Measurements from ENCODE around the gene PSMG2. TPM values are rescaled to one million over a fixed set of nuclear protein-coding genes. Genes with fewer than 3 reads are reported as not detected.

PSMG2 gene
- total and polyA plus RNA-seq, 2 of the 13 experiments (the other 11 are each of a cell fraction or from before 2014, with no cell fraction given): 53.4 to 94.8 TPM

DNA sequence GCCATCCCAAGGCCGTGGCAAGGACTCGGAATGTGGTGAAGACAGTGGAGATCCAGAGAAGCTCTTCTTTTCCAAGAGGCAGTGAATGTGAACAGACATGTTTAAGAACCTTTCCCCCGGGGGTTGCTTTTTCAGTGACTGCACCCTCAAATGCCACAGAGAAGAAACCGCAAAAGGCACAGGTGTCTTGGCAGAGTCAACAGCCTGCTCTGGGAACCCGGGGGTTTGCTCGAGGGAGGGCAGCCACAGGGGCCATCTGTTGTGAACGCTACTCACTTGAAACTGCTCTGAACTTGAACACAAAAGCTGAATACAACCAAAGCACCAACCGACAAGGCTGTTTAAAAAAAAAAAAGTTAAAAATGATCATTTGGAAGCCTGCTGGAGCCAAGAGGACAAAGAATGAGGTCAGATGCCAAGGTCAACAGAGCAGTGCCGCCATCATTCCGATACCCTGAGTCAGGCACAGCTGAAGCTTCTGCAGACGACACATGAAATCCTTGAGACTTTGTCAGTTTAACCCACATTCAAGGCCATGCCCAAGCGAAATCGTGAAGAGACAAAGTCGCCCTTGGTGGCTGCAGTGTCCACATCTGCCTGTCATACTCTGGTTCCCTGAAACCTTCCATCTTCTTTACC lies 47.4 kb downstream of the PSMG2 start (continued):
- TF ChIP-seq RBM22 (optimal IDR thresholded peaks at IDR 0.05; ENCODE audit: low read length): no peak
- TF ChIP-seq CENPT (CRISPR knock-in tag; IDR thresholded peaks at IDR 0.05; ENCODE audit: low read depth): no peak

DNA sequence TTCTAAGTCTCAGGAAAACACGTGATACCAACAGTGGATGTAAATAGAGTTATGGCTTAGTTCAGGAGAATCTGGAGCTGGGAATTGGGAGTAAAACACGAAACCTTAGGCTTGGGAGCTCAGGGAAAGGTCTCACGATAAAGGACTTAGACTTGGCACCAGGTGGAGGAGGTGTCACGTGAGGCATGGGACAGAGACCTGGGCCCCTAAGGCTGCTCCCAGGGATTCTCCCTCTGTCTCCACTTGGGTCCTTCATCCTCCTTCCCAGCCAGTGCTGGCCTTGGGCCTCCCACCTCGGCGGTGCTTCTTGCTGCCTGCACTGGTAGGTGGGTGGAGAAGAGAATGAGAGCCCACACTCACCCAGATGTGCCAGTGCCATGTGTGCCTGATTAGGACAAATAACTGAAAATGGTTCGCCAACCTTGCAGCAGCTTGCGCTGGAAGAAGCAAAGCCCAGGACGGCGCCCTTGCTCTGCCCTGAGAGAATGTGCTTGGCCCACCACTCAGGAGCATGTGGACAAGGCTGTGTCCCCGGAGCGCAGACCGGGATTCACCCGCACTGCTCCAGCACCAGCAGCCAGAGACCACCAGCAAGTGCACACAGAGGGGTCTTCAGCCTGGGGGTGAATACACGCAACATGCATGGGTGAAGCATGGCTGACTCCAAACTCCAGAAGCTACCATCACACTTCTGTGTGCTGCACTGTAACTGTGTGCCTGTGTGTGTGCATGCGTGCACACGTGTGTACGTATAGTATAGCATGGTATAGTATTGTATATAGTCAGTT lies 48.1 kb downstream of the PSMG2 start:
- Histone ChIP-seq H2AFZ (ENCODE audit: low read length) (no peak overlapping the region), H3K9me3 (ENCODE audit: low read length) (no peaks in the 10 kb centered on the region), H3K4me2 (ENCODE audit: low read depth, low read length) (peak overlapping the region; percentile 32), H3K27ac (ENCODE audit: extremely low read length, insufficient read depth, low read length) (no peak overlapping the region), H3K36me3 (replicated peaks in 1 of 2; ENCODE audit: control insufficient read depth in 1 of 2, insufficient read depth in 2 of 2, low read length in 2 of 2) (no peaks in the 10 kb centered on the region), H3K4me3 (replicated peaks in 1 of 3; ENCODE audit: insufficient read depth in 1 of 3, low read depth in 2 of 3, low read length in 3 of 3) (peak overlapping the region in 1 of 3 experiments; percentile 11; a peak in 1 of 6 replicates), H3K79me2 (ENCODE audit: insufficient read depth, low read length) (no peaks in the 10 kb centered on the region), H3K27me3 (ENCODE audit: control insufficient read depth in 1 of 2, insufficient read depth in 2 of 2, low read length in 2 of 2) (no peaks in the 10 kb centered on the region), H3K9ac (ENCODE audit: insufficient read depth, low read depth, low read length) (no peak overlapping the region), H3K4me1 (ENCODE audit: insufficient read depth, low read length) (peaks cover 19% of the 10 kb centered on the region), H4K20me1 (ENCODE audit: insufficient read depth, low read length) (no peaks in the 10 kb centered on the region)
- ChIA-PET CTCF (ENCODE audit: low intra/inter-chr PET ratio, low total read pairs) (no interaction called here), POLR2A (interaction anchor here (1.0 to 2.6 kb wide), 4 partner anchors 10 to 20 kb away, joined by 3 to 13 read pairs (median 5); no protein-coding TSS in a partner anchor)
- no peak for FAIRE-seq
- intact Hi-C loops (cut with micrococcal nuclease; ENCODE audit: unreplicated experiment) (no loop called here), in situ Hi-C loops (cut with HindIII; ENCODE audit: extremely low pct_ligation_motif_present, low pct_unique_long_range_greater_than_20kb) (no loop called here)
- ATAC-seq: peak; percentile 27; the same call in 2 of the 3 replicates
- WGBS (ENCODE audit: low lambda C conversion rate): 71% methylated on average over 8 of the region's 18 CpGs
- no peak for DNase-seq (ENCODE audit: low spot score)
- no TSS peak for BruUV-seq (replicated peaks)
- no peak for TF ChIP-seq ZNF253 (CRISPR knock-in tag; IDR thresholded peaks at IDR 0.05; ENCODE audit: borderline replicate concordance)
- 0 out of 2 replicates have a peak, but pooled peaks have one; percentile 25 for TF ChIP-seq BHLHE40 (IDR thresholded peaks at IDR 0.05; ENCODE audit: low read length)

DNA sequence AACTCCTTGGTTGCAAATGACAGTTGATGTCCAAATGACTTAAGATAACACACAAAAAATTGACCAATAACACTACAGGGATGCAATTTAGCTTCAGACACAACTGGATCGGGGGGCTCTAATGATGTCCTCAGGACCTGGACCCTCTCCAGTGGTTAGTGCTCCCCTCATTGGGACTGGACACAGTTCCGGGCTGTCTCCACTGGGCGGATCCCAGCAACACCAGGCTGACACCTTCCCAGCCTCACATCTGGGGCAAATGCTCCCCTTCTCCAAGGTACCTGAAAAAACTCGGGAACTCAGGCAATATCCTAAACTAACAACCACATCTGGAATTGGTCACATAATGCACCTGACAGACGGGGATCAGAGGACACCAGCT lies 48.7 kb downstream of the PSMG2 start:
- Histone ChIP-seq H4K20me1 (ENCODE audit: insufficient read depth, low read length) (no peaks in the 10 kb centered on the region), H3K79me2 (ENCODE audit: insufficient read depth, low read length) (no peaks in the 10 kb centered on the region), H3K36me3 (replicated peaks in 1 of 2; ENCODE audit: control insufficient read depth in 1 of 2, insufficient read depth in 2 of 2, low read length in 2 of 2) (no peaks in the 10 kb centered on the region), H3K9ac (ENCODE audit: insufficient read depth, low read depth, low read length) (no peak overlapping the region), H3K27ac (ENCODE audit: extremely low read length, insufficient read depth, low read length) (no peak overlapping the region), H3K27me3 (ENCODE audit: control insufficient read depth in 1 of 2, insufficient read depth in 2 of 2, low read length in 2 of 2) (no peaks in the 10 kb centered on the region), H3K4me2 (ENCODE audit: low read depth, low read length) (no peak overlapping the region), H2AFZ (ENCODE audit: low read length) (no peak overlapping the region), H3K4me1 (ENCODE audit: insufficient read depth, low read length) (peaks cover 14% of the 10 kb centered on the region), H3K9me3 (ENCODE audit: low read length) (no peaks in the 10 kb centered on the region), H3K4me3 (replicated peaks in 1 of 3; ENCODE audit: insufficient read depth in 1 of 3, low read depth in 2 of 3, low read length in 3 of 3) (no peak overlapping the region)
- POLR2A ChIA-PET: interaction anchor here (2.6 kb wide), 1 partner anchor 21 kb away, joined by 13 read pairs; no protein-coding TSS in a partner anchor
- FAIRE-seq (no peak), DNase-seq (ENCODE audit: low spot score) (no peak), ATAC-seq (peak; percentile 41; the same call in 2 of the 3 replicates)
- intact Hi-C loops (cut with micrococcal nuclease; ENCODE audit: unreplicated experiment): no loop called here
- BruUV-seq (replicated peaks): no TSS peak
- in situ Hi-C loops (cut with HindIII; ENCODE audit: extremely low pct_ligation_motif_present, low pct_unique_long_range_greater_than_20kb): no loop called here
- 85% methylated on average over 2 of the region's 5 CpGs for WGBS (ENCODE audit: low lambda C conversion rate)
- CTCF ChIA-PET (ENCODE audit: low intra/inter-chr PET ratio, low total read pairs): no interaction called here
- no peak for TF ChIP-seq AGO1 (IDR thresholded peaks at IDR 0.05; ENCODE audit: low read depth, low read length, poor library complexity, severe bottlenecking)
- TF ChIP-seq, protein P1, sequence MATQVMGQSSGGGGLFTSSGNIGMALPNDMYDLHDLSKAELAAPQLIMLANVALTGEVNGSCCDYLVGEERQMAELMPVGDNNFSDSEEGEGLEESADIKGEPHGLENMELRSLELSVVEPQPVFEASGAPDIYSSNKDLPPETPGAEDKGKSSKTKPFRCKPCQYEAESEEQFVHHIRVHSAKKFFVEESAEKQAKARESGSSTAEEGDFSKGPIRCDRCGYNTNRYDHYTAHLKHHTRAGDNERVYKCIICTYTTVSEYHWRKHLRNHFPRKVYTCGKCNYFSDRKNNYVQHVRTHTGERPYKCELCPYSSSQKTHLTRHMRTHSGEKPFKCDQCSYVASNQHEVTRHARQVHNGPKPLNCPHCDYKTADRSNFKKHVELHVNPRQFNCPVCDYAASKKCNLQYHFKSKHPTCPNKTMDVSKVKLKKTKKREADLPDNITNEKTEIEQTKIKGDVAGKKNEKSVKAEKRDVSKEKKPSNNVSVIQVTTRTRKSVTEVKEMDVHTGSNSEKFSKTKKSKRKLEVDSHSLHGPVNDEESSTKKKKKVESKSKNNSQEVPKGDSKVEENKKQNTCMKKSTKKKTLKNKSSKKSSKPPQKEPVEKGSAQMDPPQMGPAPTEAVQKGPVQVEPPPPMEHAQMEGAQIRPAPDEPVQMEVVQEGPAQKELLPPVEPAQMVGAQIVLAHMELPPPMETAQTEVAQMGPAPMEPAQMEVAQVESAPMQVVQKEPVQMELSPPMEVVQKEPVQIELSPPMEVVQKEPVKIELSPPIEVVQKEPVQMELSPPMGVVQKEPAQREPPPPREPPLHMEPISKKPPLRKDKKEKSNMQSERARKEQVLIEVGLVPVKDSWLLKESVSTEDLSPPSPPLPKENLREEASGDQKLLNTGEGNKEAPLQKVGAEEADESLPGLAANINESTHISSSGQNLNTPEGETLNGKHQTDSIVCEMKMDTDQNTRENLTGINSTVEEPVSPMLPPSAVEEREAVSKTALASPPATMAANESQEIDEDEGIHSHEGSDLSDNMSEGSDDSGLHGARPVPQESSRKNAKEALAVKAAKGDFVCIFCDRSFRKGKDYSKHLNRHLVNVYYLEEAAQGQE (IDR thresholded peaks at IDR 0.05; ENCODE audit: borderline replicate concordance in 1 of 2, low read depth in 1 of 2, low read length in 2 of 2): no peak
- TF ChIP-seq PCBP2 (optimal IDR thresholded peaks at IDR 0.05; ENCODE audit: low read depth, low read length, poor library complexity, severe bottlenecking): no peak
- no peak for TF ChIP-seq EP300 (IDR thresholded peaks at IDR 0.05; ENCODE audit: low read depth in 2 of 2, low read length in 2 of 2)
- no peak for TF ChIP-seq EP300 (CRISPR knock-in tag; IDR thresholded peaks at IDR 0.05; ENCODE audit: borderline replicate concordance)

Data from HepG2 (cell line).